ENCODE results near the gene GUCY1B1.

DNA sequence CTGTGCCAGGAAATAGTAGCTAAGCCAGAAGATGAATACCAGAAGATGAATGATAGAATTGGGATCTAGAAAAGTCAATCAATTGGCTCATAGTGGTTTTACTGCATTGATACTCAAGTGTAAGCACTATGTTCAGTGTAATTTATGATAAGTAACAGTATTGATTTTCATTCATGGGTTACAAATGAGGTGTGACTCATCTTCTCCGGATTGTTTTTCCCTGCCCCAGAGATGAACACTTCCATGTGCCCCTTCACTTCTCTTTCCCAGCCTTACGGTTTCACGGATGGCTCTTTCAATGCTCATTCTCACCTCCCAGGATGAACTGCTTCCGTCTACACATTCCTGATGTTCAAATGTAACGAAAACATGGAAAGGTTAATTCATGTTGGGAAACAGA is 9.8 kb upstream of the GUCY1B1 start:
- TF ChIP-seq CTCF (IDR thresholded peaks at IDR 0.05; ENCODE audit: poor library complexity) (no peak), EZH2 (IDR thresholded peaks at IDR 0.05; ENCODE audit: borderline replicate concordance) (no peak), EZH2phosphoT487 (IDR thresholded peaks at IDR 0.05; ENCODE audit: low read depth, severe bottlenecking, unreplicated experiment) (no peak)

All from hepatocyte (in vitro differentiated cells).